K562 (cell line): ENCODE results near the gene MCCC1. TPM values are rescaled to one million over a fixed set of nuclear protein-coding genes. Genes with fewer than 3 reads are reported as not detected.

Experiments
- ATAC-seq: fragments of 200-7000 bp; cut with Tn5 transposase; 3 replicates; pipeline ENCODE4 v1.9.1; 2020; ENCODE audit warnings: moderate library complexity
- BruUV-seq: library from RNA; stranded (reverse); fragments of 400-500 nt; replicated peaks from 2 replicates; lab custom pipeline; 2021; lab: Mats Ljungman, UMichigan
- CTCF ChIA-PET: fragments of 300-600 bp; formaldehyde crosslinking; extraction: SDS; loops from one replicate; lab custom pipeline; 2021; ENCODE audit warnings: low intra/inter-chr PET ratio; lab: Yijun Ruan, JAX
- POLR2A ChIA-PET: fragments of 300-600, 350-650 bp; sonication (Branson Sonifier 250); formaldehyde crosslinking; extraction: SDS; loops from one replicate; lab custom pipeline; 2021; ENCODE audit warnings: antibody characterized with exemption, inconsistent platforms; lab: Yijun Ruan, JAX
- DNase-seq, 4 experiments: peaks; one replicate each; pipeline versions ENCODE4 v3.0.0 to v3.0.0-alpha.2; 2011 to 2018; ENCODE audit warnings: low spot score in 3 of 4, mixed read lengths in 3 of 4; ENCODE audit errors: extremely low read depth in 1 of 4
- FAIRE-seq: peaks from 2 replicates; lab custom pipeline; 2011; peaks lifted over from hg19 to GRCh38; lab: Jason Lieb, UNC
- H2AFZ ChIP-seq: 2 replicates; pipeline ENCODE4 v1.6.0; 2011; ENCODE audit warnings: low read depth, low read length, control low read depth, inconsistent platforms
- H3K27ac ChIP-seq: fragments of 200-600 bp; 3 replicates; pipeline ENCODE4 v1.8.0; 2011; ENCODE audit warnings: low read depth, mild to moderate bottlenecking, control low read depth, inconsistent platforms, low read length, moderate library complexity, mixed read lengths; ENCODE audit errors: extremely low read depth
- H3K27me3 ChIP-seq, 2 experiments: fragments of 300-600 bp in 1 of 2; 2 replicates in 1 of 2; 3 replicates in 1 of 2; pipeline versions ENCODE4 v1.6.0 to v1.8.0; 2011; ENCODE audit warnings: inconsistent platforms in 2 of 2, low read length in 2 of 2, mild to moderate bottlenecking in 1 of 2, mixed read lengths in 1 of 2, moderate library complexity in 1 of 2; ENCODE audit not compliant: control insufficient read depth in 2 of 2, insufficient read depth in 2 of 2
- H3K36me3 ChIP-seq: fragments of 300-600 bp; 3 replicates; pipeline ENCODE4 v1.8.0; 2011; ENCODE audit warnings: mild to moderate bottlenecking, low read length, inconsistent platforms; ENCODE audit not compliant: control insufficient read depth, insufficient read depth
- H3K4me1 ChIP-seq, 2 experiments: fragments of 200-600 bp in 1 of 2; replicated peaks in 1 of 2; 2 replicates in 1 of 2; 3 replicates in 1 of 2; pipeline versions ENCODE4 v1.5.1 to v1.8.0; 2011; ENCODE audit warnings: inconsistent platforms in 2 of 2, low read length in 2 of 2, mild to moderate bottlenecking in 1 of 2, mixed read lengths in 1 of 2, moderate library complexity in 1 of 2; ENCODE audit not compliant: control insufficient read depth in 2 of 2, insufficient read depth in 2 of 2
- H3K4me2 ChIP-seq: 2 replicates; pipeline ENCODE4 v1.6.1; 2011; ENCODE audit warnings: low read length, control low read depth, inconsistent platforms, mixed read lengths; ENCODE audit not compliant: insufficient read depth
- H3K4me3 ChIP-seq: fragments of 200-600 bp; sonication (generic), shearing (Covaris generic); 2 replicates; pipeline ENCODE4 v1.5.1; 2016; ENCODE audit warnings: control low read depth, inconsistent platforms
- H3K79me2 ChIP-seq: fragments of 200-600 bp; 3 replicates; pipeline ENCODE4 v1.8.0; 2011; ENCODE audit warnings: low read length, inconsistent platforms; ENCODE audit not compliant: control insufficient read depth, insufficient read depth
- H3K9ac ChIP-seq, 2 experiments: 2 replicates each; pipeline versions ENCODE4 v1.6.0 to v1.6.1; 2011; ENCODE audit warnings: low read depth in 2 of 2, low read length in 2 of 2, control low read depth in 1 of 2, inconsistent platforms in 1 of 2, mild to moderate bottlenecking in 1 of 2, mixed read lengths in 1 of 2; ENCODE audit not compliant: insufficient read depth in 1 of 2
- H3K9me1 ChIP-seq: one replicate; pipeline ENCODE4 v1.6.0; 2011; ENCODE audit warnings: inconsistent platforms, mild to moderate bottlenecking, low read length, moderate library complexity; ENCODE audit not compliant: control insufficient read depth, insufficient read depth
- H3K9me3 ChIP-seq: replicated peaks from 2 replicates; pipeline ENCODE4 v1.5.1; 2011; ENCODE audit warnings: low read depth, low read length, inconsistent platforms; ENCODE audit not compliant: control insufficient read depth, insufficient read depth
- H4K20me1 ChIP-seq: replicated peaks from 2 replicates; pipeline ENCODE4 v1.6.1; 2011; ENCODE audit warnings: low read length, inconsistent platforms, mixed read lengths; ENCODE audit not compliant: control insufficient read depth, insufficient read depth
- CAMTA2 ChIP-seq: fragments of 250-450 bp; sonication (Bioruptor Pico); conservative IDR thresholded peaks from 2 replicates; pipeline ENCODE4 v1.5.1; 2022
- CHD2 ChIP-seq: IDR thresholded peaks from 2 replicates; pipeline ENCODE4 v1.6.1; 2011; ENCODE audit warnings: low read depth, low read length
- EGR1 ChIP-seq: fragments of 450-650 bp; conservative IDR thresholded peaks from 2 replicates; pipeline ENCODE4 v1.6.1; 2017; ENCODE audit warnings: mild to moderate bottlenecking
- EWSR1 ChIP-seq: fragments of 450-650 bp; IDR thresholded peaks from 2 replicates; pipeline ENCODE4 v1.6.1; 2018; ENCODE audit warnings: borderline replicate concordance, mild to moderate bottlenecking, low read depth, moderate library complexity; ENCODE audit not compliant: partially characterized antibody
- FUS ChIP-seq: fragments of 200-400 bp; formaldehyde crosslinking; optimal IDR thresholded peaks from 2 replicates; pipeline ENCODE3; 2017; ENCODE audit warnings: low read depth, low read length
- HINFP ChIP-seq: fragments of 450-650 bp; conservative IDR thresholded peaks from 2 replicates; pipeline ENCODE4 v1.6.1; 2016; ENCODE audit warnings: missing genetic modification characterization, low read depth, mild to moderate bottlenecking, control low read depth, missing compliant biosample characterization
- HNRNPUL1 ChIP-seq: fragments of 200-400 bp; formaldehyde crosslinking; IDR thresholded peaks from 2 replicates; pipeline ENCODE4 v1.6.1; 2017; ENCODE audit warnings: low read length
- MAFF ChIP-seq: IDR thresholded peaks from 2 replicates; pipeline ENCODE4 v1.6.1; 2012; ENCODE audit warnings: low read length, improper control_type of control experiment
- NBN ChIP-seq: fragments of 450-650 bp; IDR thresholded peaks from 2 replicates; pipeline ENCODE4 v1.6.1; 2016; ENCODE audit warnings: low read depth, mild to moderate bottlenecking
- NR2F6 ChIP-seq: fragments of 450-650 bp; formaldehyde crosslinking; IDR thresholded peaks from 2 replicates; pipeline ENCODE4 v1.4.0; 2020; ENCODE audit warnings: mild to moderate bottlenecking
- SIRT6 ChIP-seq: IDR thresholded peaks from one replicate; pipeline ENCODE4 v1.6.1; 2012; ENCODE audit warnings: low read depth, mild to moderate bottlenecking, control low read depth, inconsistent platforms, low read length, moderate library complexity
- SMC3 ChIP-seq: conservative IDR thresholded peaks from 2 replicates; pipeline ENCODE4 v1.6.1; 2011; ENCODE audit warnings: low read depth, low read length, improper control_type of control experiment; ENCODE audit not compliant: insufficient read depth
- TCFL5 ChIP-seq: fragments of 250-450 bp; sonication (Bioruptor Pico); conservative IDR thresholded peaks from 2 replicates; pipeline ENCODE4 v1.6.1; 2021; ENCODE audit warnings: mild to moderate bottlenecking, moderate library complexity, matching md5 sums
- ZHX1 ChIP-seq: fragments of 150-350 bp; conservative IDR thresholded peaks from 2 replicates; pipeline ENCODE4 v1.6.1; 2014; ENCODE audit warnings: low read length
- ZNF23 ChIP-seq: fragments of 250-450 bp; sonication (Bioruptor Pico); IDR thresholded peaks from 2 replicates; pipeline ENCODE4 v1.4.0; 2020; ENCODE audit warnings: mild to moderate bottlenecking
- ZNF695 ChIP-seq: fragments of 450-650 bp; formaldehyde crosslinking; IDR thresholded peaks from 2 replicates; pipeline ENCODE4 v1.4.0; 2020; ENCODE audit warnings: mild to moderate bottlenecking, moderate library complexity
- WGBS: fragments of 100-300 bp; shearing (Covaris generic); methylation state at CpG from one replicate; pipeline ENCODE4 v1.1.6; 2016; ENCODE audit warnings: low coverage, mixed read lengths; ENCODE audit not compliant: insufficient coverage; ENCODE audit errors: missing lambda C conversion rate; 5-methylcytosine and 5-hydroxymethylcytosine counted together
- in situ Hi-C: fragments of 300-500 bp; cut with MboI; formaldehyde crosslinking; loops from 4 replicates; pipeline ENCODE4 v1.15.0; 2018; ENCODE audit warnings: inconsistent platforms, mixed read lengths
- intact Hi-C: fragments of 100-400 bp; cut with micrococcal nuclease; formaldehyde crosslinking; loops from 2 replicates; pipeline ENCODE4 v1.14.2; 2022
- polyA plus RNA-seq, 8 experiments: library from polyadenylated mRNA; depleted of rRNA in 4 of 8; stranded (reverse) in 5 of 8; unstranded in 3 of 8; fragments of >200 nt; fragmentation: Nextera tagmentation in 2 of 8; fragmentation: Illumina TruSeq in 1 of 8; extraction: Ambion mirVana in 2 of 8; extraction: Trizol in 1 of 8; gene quantifications; 2 replicates each; pipeline versions ENCODE4 v1.2.1 to v1.2.3, GENCODE V29; 2011 to 2014; ENCODE audit warnings: inconsistent platforms in 1 of 8, missing spikeins in 1 of 8
- total RNA-seq, 7 experiments: library from RNA; depleted of rRNA in 6 of 7; stranded (reverse); fragments of >200 nt in 6 of 7; fragmentation: Illumina TruSeq in 2 of 7; extraction: Trizol in 2 of 7; gene quantifications; 2 replicates each; pipeline versions ENCODE4 v1.2.1 to v1.2.3, GENCODE V29; 2011 to 2021; ENCODE audit warnings: low replicate concordance in 1 of 7

Gene MCCC1
- total and polyA plus RNA-seq, 9 of the 15 experiments (the other 6 are each of a cell fraction or from before 2014, with no cell fraction given), result 13.7 to 26.9 (median 23.0) TPM

- TF ChIP-seq MAFF (no peak), SMC3 (no peak), EWSR1 (no peak), TCFL5 (no peak)
Observed at GRCh38 chr3:183031826-183032225, 67.5 kb downstream of the MCCC1 start (continued).

- WGBS, result 68% methylated on average over 3 of the region's 3 CpGs
- in situ Hi-C loops, result no loop called here
- TF ChIP-seq NR2F6 (no peak), ZHX1 (no peak), HNRNPUL1 (no peak), SIRT6 (no peak), FUS (no peak), ZNF23 (CRISPR knock-in tag) (no peak), HINFP (no peak), CAMTA2 (CRISPR knock-in tag) (no peak), EGR1 (no peak), ZNF695 (no peak), NBN (no peak), CHD2 (no peak)
Observed at GRCh38 chr3:183028416-183028815, 70.9 kb downstream of the MCCC1 start.

More at GRCh38 chr3:183028416-183028815, 70.9 kb downstream of the MCCC1 start:
- Histone ChIP-seq H3K4me2 (no peak overlapping the region), H3K27me3 (no peaks in the 10 kb centered on the region), H3K9me3 (0 out of 2 replicates have a peak, but pooled peaks cover 2% of the 10 kb centered on the region), H3K4me3 (no peak overlapping the region), H3K36me3 (peaks cover 28% of the 10 kb centered on the region), H2AFZ (no peak overlapping the region), H3K4me1 (no peaks in the 10 kb centered on the region), H3K27ac (no peak overlapping the region), H3K79me2 (no peaks in the 10 kb centered on the region), H4K20me1 (no peaks in the 10 kb centered on the region), H3K9ac (no peak overlapping the region), H3K9me1 (no peaks in the 10 kb centered on the region)
- BruUV-seq, result no TSS peak
- POLR2A ChIA-PET, result no interaction called here
- CTCF ChIA-PET, result no interaction called here
- FAIRE-seq, result no peak
- DNase-seq, result no peak
- no peak for ATAC-seq
- intact Hi-C loops, result no loop called here
